Panc1 (cell line): ENCODE measurements around the gene TAC3. TPM values are rescaled to one million over a fixed set of nuclear protein-coding genes. Genes with fewer than 3 reads are reported as not detected.

ENCODE experiments used
- ATAC-seq: fragments of 200-7000 bp; cut with Tn5 transposase; 2 replicates; pipeline ENCODE4 v1.9.1; 2020; ENCODE audit warnings: mild to moderate bottlenecking, moderate library complexity
- BruUV-seq: library from RNA; stranded (reverse); fragments of 400-500 nt; replicated peaks from 2 replicates; lab custom pipeline; 2021; lab: Mats Ljungman, UMichigan
- CTCF ChIA-PET: fragments of 300-600 bp; sonication (Branson Sonifier 250); formaldehyde crosslinking; loops from one replicate; lab custom pipeline; 2022; ENCODE audit warnings: antibody characterized with exemption; lab: Charles Lee
- POLR2A ChIA-PET: fragments of 300-600 bp; sonication (Branson Sonifier 250); formaldehyde crosslinking; loops from one replicate; lab custom pipeline; 2022; ENCODE audit warnings: antibody characterized with exemption; lab: Charles Lee
- DNase-seq: peaks from one replicate; pipeline ENCODE4 v3.0.0-alpha.2; 2010; ENCODE audit warnings: low read depth, low spot score
- H3K27ac ChIP-seq: 2 replicates; pipeline ENCODE4 v1.5.1; 2011; ENCODE audit warnings: mild to moderate bottlenecking, low read length, inconsistent platforms
- H3K27me3 ChIP-seq: fragments of 200-500 bp; sonication (Bioruptor generic); 2 replicates; pipeline ENCODE4 v1.6.0; 2014; ENCODE audit warnings: low read length, inconsistent platforms; ENCODE audit not compliant: control insufficient read depth, insufficient read depth
- H3K36me3 ChIP-seq: fragments of 200-500 bp; sonication (Bioruptor generic); 2 replicates; pipeline ENCODE4 v1.5.1; 2014; ENCODE audit warnings: inconsistent platforms, mild to moderate bottlenecking, low read length, moderate library complexity; ENCODE audit not compliant: control insufficient read depth, insufficient read depth
- H3K4me1 ChIP-seq: 2 replicates; pipeline ENCODE4 v1.5.1; 2011; ENCODE audit warnings: inconsistent platforms, mild to moderate bottlenecking, low read length, moderate library complexity; ENCODE audit not compliant: control insufficient read depth, insufficient read depth
- H3K4me3 ChIP-seq, 2 experiments: 2 replicates each; pipeline ENCODE4 v1.5.1; 2011 to 2012; ENCODE audit warnings: low read depth in 2 of 2, low read length in 2 of 2, mild to moderate bottlenecking in 2 of 2, inconsistent platforms in 1 of 2, moderate library complexity in 1 of 2
- H3K9me3 ChIP-seq: fragments of 200-500 bp; sonication (Bioruptor generic); 2 replicates; pipeline ENCODE4 v1.5.1; 2014; ENCODE audit warnings: low read depth, mild to moderate bottlenecking, inconsistent platforms, low read length, moderate library complexity; ENCODE audit not compliant: control insufficient read depth, insufficient read depth
- CTCF ChIP-seq: fragments of 450-650 bp; IDR thresholded peaks from 2 replicates; pipeline ENCODE4 v1.5.1; 2017; ENCODE audit warnings: mild to moderate bottlenecking
- POLR2AphosphoS5 ChIP-seq: IDR thresholded peaks from 2 replicates; pipeline ENCODE4 v1.6.1; 2012; ENCODE audit warnings: mild to moderate bottlenecking, low read depth, low read length, moderate library complexity
- REST ChIP-seq, 2 experiments: IDR thresholded peaks; 2 replicates each; pipeline ENCODE4 v1.6.1; 2011 to 2012; ENCODE audit warnings: low read depth in 2 of 2, control low read depth in 1 of 2, low read length in 1 of 2, mild to moderate bottlenecking in 1 of 2, moderate library complexity in 1 of 2; ENCODE audit not compliant: insufficient read depth in 1 of 2
- SIN3A ChIP-seq: IDR thresholded peaks from 2 replicates; pipeline ENCODE4 v1.6.1; 2012; ENCODE audit warnings: low read depth, mild to moderate bottlenecking, low read length, moderate library complexity, borderline replicate concordance; ENCODE audit not compliant: insufficient read depth
- TCF7L2 ChIP-seq: IDR thresholded peaks from 2 replicates; pipeline ENCODE4 v1.6.1; 2011; ENCODE audit warnings: mild to moderate bottlenecking, low read depth, low read length, inconsistent platforms
- in situ Hi-C: cut with HindIII; loops from 2 replicates; pipeline ENCODE4 v1.10.0; 2016; ENCODE audit warnings: low sequenced_read_pairs, low pct_unique_long_range_greater_than_20kb
- intact Hi-C: fragments of 100-400 bp; cut with micrococcal nuclease; formaldehyde crosslinking; loops from one replicate; pipeline ENCODE4 v1.10.0; 2022; ENCODE audit not compliant: unreplicated experiment
- total RNA-seq: library from RNA; stranded (reverse); gene quantifications from one replicate; pipeline ENCODE4 v1.2.1, GENCODE V29; 2021; ENCODE audit not compliant: unreplicated experiment

Gene TAC3
- total RNA-seq, 1 experiment from 2014 or later, result not detected

DNA sequence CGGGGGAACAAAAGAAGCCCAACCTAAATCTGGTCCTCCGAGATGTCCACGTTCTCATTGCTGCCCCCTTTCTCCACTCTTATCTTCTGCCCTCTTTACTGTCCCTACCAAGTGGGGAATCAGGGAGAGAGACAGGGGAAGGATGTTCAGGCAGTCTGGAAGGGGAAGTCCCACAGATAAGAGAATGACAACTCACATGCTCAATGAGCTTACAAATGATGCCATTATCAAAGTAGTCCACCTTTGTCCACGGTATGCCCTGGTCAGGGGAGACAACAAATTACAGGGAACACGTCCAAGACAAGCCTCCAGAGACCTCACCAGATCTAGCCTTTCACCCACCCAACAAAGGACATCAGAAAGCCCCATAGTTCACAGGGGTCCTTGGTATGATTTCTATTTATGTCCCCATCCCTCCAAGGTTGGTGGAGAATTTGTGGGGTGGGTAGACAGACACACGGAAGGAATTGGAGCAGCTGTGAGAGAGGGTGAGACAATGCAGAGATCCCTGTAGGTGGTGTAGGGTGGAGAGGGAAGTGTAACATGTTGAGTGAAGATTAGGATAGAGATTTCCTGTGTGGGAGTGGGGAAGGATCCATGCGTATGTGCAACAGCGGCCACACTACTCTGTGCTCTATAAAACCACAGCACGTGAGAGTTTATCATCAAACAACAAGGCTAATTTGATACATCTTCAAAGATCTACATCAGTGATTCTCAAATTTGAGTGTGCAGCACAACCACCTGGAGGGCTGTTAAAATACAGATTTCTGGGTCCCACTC is 22.9 kb upstream of the TAC3 start:
- no peak overlapping the region for H3K4me3 ChIP-seq
- H3K9me3 ChIP-seq, result no peaks in the 10 kb centered on the region
- no peak for DNase-seq
- BruUV-seq, result no TSS peak
- ChIA-PET CTCF (no interaction called here), POLR2A (no interaction called here)
- no peaks in the 10 kb centered on the region for H3K36me3 ChIP-seq
- TF ChIP-seq CTCF, result no peak
- TF ChIP-seq POLR2AphosphoS5, result no peak
- no peak for TF ChIP-seq REST (IDR thresholded peaks at IDR 0.05; ENCODE audit: insufficient read depth in 1 of 2, low read depth in 2 of 2, low read length in 1 of 2)
- no peak for TF ChIP-seq SIN3A
- no peak for TF ChIP-seq TCF7L2
- H3K27me3 ChIP-seq, result peaks cover 16% of the 10 kb centered on the region
- no peak for ATAC-seq
- intact Hi-C loops, result no loop called here
- no peaks in the 10 kb centered on the region for H3K4me1 ChIP-seq
- in situ Hi-C loops, result no loop called here
- no peak overlapping the region for H3K27ac ChIP-seq

DNA sequence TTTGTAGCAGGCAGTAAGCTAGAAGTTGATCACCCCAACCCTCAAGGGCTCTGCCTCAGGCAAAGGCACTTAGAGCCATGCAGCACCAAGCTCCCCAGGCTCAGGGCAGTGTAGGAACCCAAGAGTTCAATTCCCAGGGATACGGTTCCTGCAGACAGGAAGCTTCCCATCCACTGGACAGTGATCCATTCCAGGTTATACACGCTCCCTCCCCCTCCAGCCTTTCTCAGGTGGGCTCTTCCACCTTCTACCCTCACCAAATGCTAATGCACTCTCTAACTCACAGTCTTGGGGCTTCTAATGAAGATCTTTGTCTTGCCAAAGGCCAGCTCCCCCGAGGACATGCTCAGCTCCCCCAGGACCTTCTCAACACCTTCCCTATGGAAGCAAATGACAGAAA is 20.9 kb upstream of the TAC3 start:
- no peak for TF ChIP-seq REST (IDR thresholded peaks at IDR 0.05; ENCODE audit: insufficient read depth in 1 of 2, low read depth in 2 of 2, low read length in 1 of 2)
- TF ChIP-seq CTCF, result no peak
- TF ChIP-seq POLR2AphosphoS5, result no peak
- no peak for TF ChIP-seq TCF7L2
- no peak for TF ChIP-seq SIN3A
- ChIA-PET POLR2A (no interaction called here), CTCF (no interaction called here)
- Histone ChIP-seq H3K36me3 (no peaks in the 10 kb centered on the region), H3K4me3 (no peak overlapping the region), H3K4me1 (no peaks in the 10 kb centered on the region), H3K27ac (no peak overlapping the region), H3K27me3 (peaks cover 13% of the 10 kb centered on the region), H3K9me3 (no peaks in the 10 kb centered on the region)
- ATAC-seq, result no peak
- intact Hi-C loops (no loop called here), in situ Hi-C loops (no loop called here)
- no peak for DNase-seq
- BruUV-seq, result no TSS peak
